ENCODE results near the gene KCNE4. TPM values are rescaled to one million over a fixed set of nuclear protein-coding genes. Genes with fewer than 3 reads are reported as not detected.

KCNE4 gene
- polyA plus RNA-seq, 1 donor from 2014 or later, result not detected

- peaks cover 0 to 4% (median 2%) of the 10 kb centered on the region in 3 donors for H3K9me3 Mint-ChIP-seq
- H3K4me3 Mint-ChIP-seq, result no peak overlapping the region
- H3K27me3 Mint-ChIP-seq, result peaks cover 3% of the 10 kb centered on the region
- no peak overlapping the region for H3K27ac Mint-ChIP-seq
- peaks cover 2% of the 10 kb centered on the region for H3K36me3 Mint-ChIP-seq
- H3K4me1 Mint-ChIP-seq, result peaks cover 0 to 3% (median 0%) of the 10 kb centered on the region in 3 donors
Measured at GRCh38 chr2:223046470-223047040, 5.4 kb upstream of the KCNE4 start.

GRCh38 chr2:223047260-223047761 lies 4.7 kb upstream of the KCNE4 start:
- Mint-ChIP-seq H3K9me3 (peaks cover 0 to 4% (median 2%) of the 10 kb centered on the region in 3 donors), H3K4me3 (no peak overlapping the region), H3K27ac (no peak overlapping the region), H3K27me3 (peaks cover 3% of the 10 kb centered on the region), H3K36me3 (peaks cover 2% of the 10 kb centered on the region), H3K4me1 (peaks cover 0 to 3% (median 0%) of the 10 kb centered on the region in 3 donors)

- peaks cover 2% of the 10 kb centered on the region for H3K36me3 Mint-ChIP-seq
- H3K4me1 Mint-ChIP-seq, result peaks cover 0 to 3% (median 0%) of the 10 kb centered on the region in 3 donors
- H3K4me3 Mint-ChIP-seq, result no peak overlapping the region
- no peak overlapping the region for H3K27ac Mint-ChIP-seq
- peaks cover 0 to 4% (median 2%) of the 10 kb centered on the region in 3 donors for H3K9me3 Mint-ChIP-seq
- H3K27me3 Mint-ChIP-seq, result peaks cover 3% of the 10 kb centered on the region
Measured at GRCh38 chr2:223048519-223048918, 3.5 kb upstream of the KCNE4 start.

GRCh38 chr2:223049356-223049755 lies 2.6 kb upstream of the KCNE4 start:
- Mint-ChIP-seq H3K4me1 (peaks cover 0 to 3% (median 0%) of the 10 kb centered on the region in 3 donors), H3K36me3 (peaks cover 2% of the 10 kb centered on the region), H3K4me3 (no peak overlapping the region), H3K27me3 (peaks cover 3% of the 10 kb centered on the region), H3K27ac (no peak overlapping the region), H3K9me3 (peaks cover 0 to 4% (median 2%) of the 10 kb centered on the region in 3 donors)

- Mint-ChIP-seq H3K36me3 (peaks cover 2% of the 10 kb centered on the region), H3K9me3 (peaks cover 0 to 4% (median 2%) of the 10 kb centered on the region in 3 donors), H3K4me3 (no peak overlapping the region), H3K27me3 (peaks cover 3% of the 10 kb centered on the region), H3K4me1 (no peaks in the 10 kb centered on the region), H3K27ac (no peak overlapping the region)
Measured at GRCh38 chr2:223050188-223050587, 1.8 kb upstream of the KCNE4 start.

- Mint-ChIP-seq H3K9me3 (peaks cover 0 to 3% (median 2%) of the 10 kb centered on the region in 3 donors), H3K4me1 (no peaks in the 10 kb centered on the region), H3K4me3 (no peak overlapping the region), H3K27me3 (peaks cover 3% of the 10 kb centered on the region), H3K36me3 (peaks cover 2% of the 10 kb centered on the region), H3K27ac (no peak overlapping the region)
Measured at GRCh38 chr2:223050900-223051504, 988 bp upstream of the KCNE4 start.

- Mint-ChIP-seq H3K27ac (no peak overlapping the region), H3K27me3 (peaks cover 2% of the 10 kb centered on the region), H3K9me3 (peaks cover 0 to 2% (median 2%) of the 10 kb centered on the region in 3 donors), H3K4me1 (no peaks in the 10 kb centered on the region), H3K36me3 (peaks cover 2% of the 10 kb centered on the region), H3K4me3 (peak overlapping the region in 1 of 4 donors; percentile 76)
Measured at GRCh38 chr2:223052548-223053483, 826 bp downstream of the KCNE4 start.

GRCh38 chr2:223053484-223054192 lies 1.6 kb downstream of the KCNE4 start:
- Mint-ChIP-seq H3K4me3 (no peak overlapping the region), H3K4me1 (no peaks in the 10 kb centered on the region), H3K9me3 (peaks cover 0 to 4% (median under 1%) of the 10 kb centered on the region in 3 donors), H3K36me3 (peaks cover 2% of the 10 kb centered on the region), H3K27me3 (peaks cover 1% of the 10 kb centered on the region), H3K27ac (no peak overlapping the region)

GRCh38 chr2:223054193-223054781 lies 2.3 kb downstream of the KCNE4 start:
- H3K36me3 Mint-ChIP-seq, result peaks cover 2% of the 10 kb centered on the region
- peaks cover 1% of the 10 kb centered on the region for H3K27me3 Mint-ChIP-seq
- H3K4me1 Mint-ChIP-seq, result no peaks in the 10 kb centered on the region

GRCh38 chr2:223055140-223055539 lies 3.1 kb downstream of the KCNE4 start:
- Mint-ChIP-seq H3K27ac (no peak overlapping the region), H3K9me3 (peaks cover 0 to 4% (median 0%) of the 10 kb centered on the region in 3 donors), H3K4me3 (no peak overlapping the region), H3K27me3 (no peaks in the 10 kb centered on the region), H3K4me1 (no peaks in the 10 kb centered on the region), H3K36me3 (peaks cover 1% of the 10 kb centered on the region)

More at GRCh38 chr2:223054193-223054781, 2.3 kb downstream of the KCNE4 start:
- H3K4me3 Mint-ChIP-seq, result no peak overlapping the region
- no peak overlapping the region for H3K27ac Mint-ChIP-seq
- peaks cover 0 to 4% (median 0%) of the 10 kb centered on the region in 3 donors for H3K9me3 Mint-ChIP-seq

GRCh38 chr2:223055836-223056235 lies 3.8 kb downstream of the KCNE4 start:
- Mint-ChIP-seq H3K36me3 (no peaks in the 10 kb centered on the region), H3K9me3 (peaks cover 0 to 8% (median 0%) of the 10 kb centered on the region in 3 donors), H3K4me3 (no peak overlapping the region), H3K27ac (no peak overlapping the region), H3K4me1 (no peaks in the 10 kb centered on the region), H3K27me3 (no peaks in the 10 kb centered on the region)

GRCh38 chr2:223056701-223057418 lies 4.9 kb downstream of the KCNE4 start:
- Mint-ChIP-seq H3K27ac (no peak overlapping the region), H3K4me1 (no peaks in the 10 kb centered on the region), H3K4me3 (no peak overlapping the region), H3K27me3 (no peaks in the 10 kb centered on the region), H3K36me3 (no peaks in the 10 kb centered on the region), H3K9me3 (peaks cover 0 to 8% (median 0%) of the 10 kb centered on the region in 3 donors)

- no peaks in the 10 kb centered on the region for H3K27me3 Mint-ChIP-seq
- no peak overlapping the region for H3K4me3 Mint-ChIP-seq
- peaks cover 0 to 8% (median 0%) of the 10 kb centered on the region in 3 donors for H3K9me3 Mint-ChIP-seq
- no peaks in the 10 kb centered on the region for H3K4me1 Mint-ChIP-seq
- no peaks in the 10 kb centered on the region for H3K36me3 Mint-ChIP-seq
- no peak overlapping the region for H3K27ac Mint-ChIP-seq
Measured at GRCh38 chr2:223057569-223057968, 5.6 kb downstream of the KCNE4 start.
